BE2C (cell line): ENCODE results near the gene ABCB11.

Experiments
- DNase-seq: peaks from one replicate; pipeline ENCODE4 v3.0.0-alpha.2; 2020
- H3K27me3 ChIP-seq: fragments of 250-450 bp; sonication (Bioruptor Pico); 2 replicates; pipeline ENCODE4 v1.5.1; 2020; ENCODE audit warnings: mild to moderate bottlenecking
- H3K36me3 ChIP-seq: fragments of 250-450 bp; sonication (Bioruptor Pico); 2 replicates; pipeline ENCODE4 v1.5.1; 2020; ENCODE audit warnings: mild to moderate bottlenecking
- H3K4me1 ChIP-seq: fragments of 250-450 bp; sonication (Bioruptor Pico); 2 replicates; pipeline ENCODE4 v1.5.1; 2020
- H3K4me3 ChIP-seq: 2 replicates; pipeline ENCODE4 v1.5.1; 2011; ENCODE audit warnings: low read depth, low read length
- H3K9me3 ChIP-seq: fragments of 250-450 bp; sonication (Bioruptor Pico); 2 replicates; pipeline ENCODE4 v1.5.1; 2020
- CTCF ChIP-seq: IDR thresholded peaks from 2 replicates; pipeline ENCODE4 v1.5.1; 2012; ENCODE audit warnings: mild to moderate bottlenecking, low read depth, low read length

The ABCB11 gene

GRCh38 chr2:168976034-168976654 lies 55.0 kb downstream of the ABCB11 start:
- H3K4me1 ChIP-seq, result no peaks in the 10 kb centered on the region
- H3K9me3 ChIP-seq, result no peaks in the 10 kb centered on the region
- no peaks in the 10 kb centered on the region for H3K36me3 ChIP-seq
- no peak for TF ChIP-seq CTCF
- no peak for DNase-seq
- H3K4me3 ChIP-seq, result no peak overlapping the region
- H3K27me3 ChIP-seq, result no peaks in the 10 kb centered on the region

GRCh38 chr2:168974428-168974827 lies 56.7 kb downstream of the ABCB11 start:
- no peak for TF ChIP-seq CTCF
- no peak for DNase-seq
- Histone ChIP-seq H3K27me3 (no peaks in the 10 kb centered on the region; the same call in 1 of the 2 replicates), H3K4me3 (no peak overlapping the region), H3K36me3 (no peaks in the 10 kb centered on the region), H3K4me1 (no peaks in the 10 kb centered on the region), H3K9me3 (no peaks in the 10 kb centered on the region)

- Histone ChIP-seq H3K4me3 (no peak overlapping the region), H3K4me1 (no peaks in the 10 kb centered on the region), H3K36me3 (no peaks in the 10 kb centered on the region), H3K9me3 (no peaks in the 10 kb centered on the region), H3K27me3 (no peaks in the 10 kb centered on the region; the same call in 1 of the 2 replicates)
- DNase-seq, result no peak
- no peak for TF ChIP-seq CTCF
These were observed 59.9 kb downstream of the ABCB11 start for GRCh38 chr2:168971261-168971660.

- no peaks in the 10 kb centered on the region for H3K4me1 ChIP-seq
- H3K27me3 ChIP-seq, result no peaks in the 10 kb centered on the region; the same call in 1 of the 2 replicates
- no peak for DNase-seq
- TF ChIP-seq CTCF, result no peak
- H3K9me3 ChIP-seq, result no peaks in the 10 kb centered on the region
- H3K4me3 ChIP-seq, result no peak overlapping the region
- no peaks in the 10 kb centered on the region for H3K36me3 ChIP-seq
These were observed 60.4 kb downstream of the ABCB11 start for GRCh38 chr2:168970711-168971233.

GRCh38 chr2:168969865-168970264 lies 61.3 kb downstream of the ABCB11 start:
- Histone ChIP-seq H3K9me3 (no peaks in the 10 kb centered on the region), H3K27me3 (no peaks in the 10 kb centered on the region; the same call in 1 of the 2 replicates), H3K4me3 (no peak overlapping the region), H3K4me1 (no peaks in the 10 kb centered on the region), H3K36me3 (no peaks in the 10 kb centered on the region)
- TF ChIP-seq CTCF, result no peak
- no peak for DNase-seq

GRCh38 chr2:168968342-168968741 lies 62.8 kb downstream of the ABCB11 start:
- no peak overlapping the region for H3K4me3 ChIP-seq

More at GRCh38 chr2:168968342-168968741, 62.8 kb downstream of the ABCB11 start:
- no peaks in the 10 kb centered on the region for H3K36me3 ChIP-seq
- DNase-seq, result no peak
- no peaks in the 10 kb centered on the region for H3K9me3 ChIP-seq
- no peaks in the 10 kb centered on the region; the same call in 1 of the 2 replicates for H3K27me3 ChIP-seq
- H3K4me1 ChIP-seq, result no peaks in the 10 kb centered on the region
- no peak for TF ChIP-seq CTCF
